Fibroblast of lung (primary cell): ENCODE data around the gene PLEKHG1.

Experiments
- CTCF ChIP-seq, 2 donors: IDR thresholded peaks in 1 of 2; conservative IDR thresholded peaks in 1 of 2; 1 replicate in 1 of 2; 2 replicates in 1 of 2; pipeline ENCODE4 v1.5.1; 2011 to 2012; ENCODE audit warnings: low read length in 2 of 2, control low read depth in 1 of 2, inconsistent platforms in 1 of 2, low read depth in 1 of 2, mild to moderate bottlenecking in 1 of 2
- EZH2 ChIP-seq: IDR thresholded peaks from 2 replicates; pipeline ENCODE4 v1.5.1; 2012; ENCODE audit warnings: low read length, control low read depth, mild to moderate bottlenecking; ENCODE audit errors: missing control alignments

GRCh38 chr6:150622476-150622875 lies 22.8 kb downstream of the PLEKHG1 start:
- TF ChIP-seq CTCF (conservative IDR thresholded peaks at IDR 0.05 in 1 of 2, IDR thresholded peaks at IDR 0.05 in 1 of 2; ENCODE audit: low read depth in 1 of 2, low read length in 2 of 2), result no peak
- no peak for TF ChIP-seq EZH2
